ENCODE measurements around the gene GALNTL6. TPM values are rescaled to one million over a fixed set of nuclear protein-coding genes. Genes with fewer than 3 reads are reported as not detected.

GALNTL6 gene
- total and polyA plus RNA-seq, 2 donors (not counting 3 experiments of a cell fraction or from before 2014, with no cell fraction given) = not detected

GRCh38 chr4:171765514-171765913 is 47.7 kb upstream of the GALNTL6 start:
- Histone ChIP-seq H3K36me3 (ENCODE audit: control insufficient read depth in 2 of 2, extremely low read depth in 1 of 2, insufficient read depth in 2 of 2, low read length in 2 of 2) (no peaks in the 10 kb centered on the region), H2AFZ (ENCODE audit: low read depth, low read length) (no peak overlapping the region), H3K9ac (replicated peaks; ENCODE audit: extremely low read depth, insufficient read depth, low read length) (no peak overlapping the region), H3K9me1 (replicated peaks; ENCODE audit: control insufficient read depth, extremely low read depth, insufficient read depth, low read length) (no peaks in the 10 kb centered on the region), H3K79me2 (ENCODE audit: control insufficient read depth, insufficient read depth, low read length) (no peaks in the 10 kb centered on the region), H3K27me3 (ENCODE audit: control insufficient read depth in 2 of 2, insufficient read depth in 2 of 2, low read length in 2 of 2) (no peaks in the 10 kb centered on the region), H3K4me3 (replicated peaks in 1 of 3; ENCODE audit: insufficient read depth in 1 of 3, low read depth in 1 of 3, low read length in 3 of 3) (no peak overlapping the region), H3K9me3 (replicated peaks; ENCODE audit: control insufficient read depth, insufficient read depth, low read length) (no peaks in the 10 kb centered on the region), H4K20me1 (replicated peaks; ENCODE audit: control insufficient read depth, extremely low read depth, insufficient read depth, low read length) (no peaks in the 10 kb centered on the region), H3K4me1 (ENCODE audit: control insufficient read depth, extremely low read depth, insufficient read depth, low read length) (no peaks in the 10 kb centered on the region), H3K4me2 (ENCODE audit: insufficient read depth, low read length) (no peak overlapping the region), H3K27ac (ENCODE audit: insufficient read depth, low read depth, low read length) (no peak overlapping the region)
- intact Hi-C loops (cut with micrococcal nuclease) = no loop called here
- TF ChIP-seq MYC (IDR thresholded peaks at IDR 0.05; ENCODE audit: low read depth, low read length) (no peak), FOS (IDR thresholded peaks at IDR 0.05; ENCODE audit: borderline replicate concordance, insufficient read depth, low read length) (no peak), CTCF (IDR thresholded peaks at IDR 0.05; ENCODE audit: extremely low read depth in 1 of 2, insufficient read depth in 1 of 2, low read depth in 1 of 2, low read length in 2 of 2) (no peak), GATA2 (IDR thresholded peaks at IDR 0.05; ENCODE audit: insufficient read depth, insufficient read length, low read depth, low read length) (no peak), POLR2AphosphoS5 (IDR thresholded peaks at IDR 0.05; ENCODE audit: insufficient read depth, low read depth, low read length) (no peak), MAX (IDR thresholded peaks at IDR 0.05; ENCODE audit: insufficient read depth, insufficient read length) (no peak), EZH2 (IDR thresholded peaks at IDR 0.05; ENCODE audit: borderline replicate concordance, low read depth, low read length, severe bottlenecking) (no peak), JUN (IDR thresholded peaks at IDR 0.05; ENCODE audit: borderline replicate concordance, insufficient read depth, insufficient read length, low read depth) (no peak), POLR2A (IDR thresholded peaks at IDR 0.05; ENCODE audit: low read depth, low read length) (no peak)
- FAIRE-seq (no peak), DNase-seq (ENCODE audit: low read depth, low spot score) (no peak)
- dilution Hi-C loops (cut with MboI; ENCODE audit: extremely low pct_ligation_motif_present, low sequenced_read_pairs) = no loop called here
- ChIA-PET POLR2A (no interaction called here), CTCF (no interaction called here)
- no TSS peak for BruUV-seq (replicated peaks)

Data from endothelial cell of umbilical vein (primary cell).